ENCODE data around the gene MAP1LC3B2.

MAP1LC3B2 gene

GRCh38 chr12:116598311-116599284, 39.4 kb downstream of the MAP1LC3B2 start:
- DNase-seq (ENCODE audit: low read depth, low spot score) = no peak
- Histone ChIP-seq H3K36me3 (ENCODE audit: insufficient read depth, low read length) (no peaks in the 10 kb centered on the region), H3K4me3 (no peak overlapping the region), H3K27ac (no peak overlapping the region), H3K9ac (ENCODE audit: insufficient read length) (no peak overlapping the region), H3K9me3 (ENCODE audit: low read depth, low read length) (no peaks in the 10 kb centered on the region)
- TF ChIP-seq EZH2 (IDR thresholded peaks at IDR 0.05) = no peak
- no peak for TF ChIP-seq POLR2AphosphoS5 (IDR thresholded peaks at IDR 0.05; ENCODE audit: borderline replicate concordance, low read depth, low read length)
- TF ChIP-seq FOXP2 (optimal IDR thresholded peaks at IDR 0.05; ENCODE audit: control extremely low read depth, extremely low read length, insufficient read depth) = no peak

GRCh38 chr12:116599285-116600136, 40.3 kb downstream of the MAP1LC3B2 start:
- TF ChIP-seq FOXP2 (optimal IDR thresholded peaks at IDR 0.05; ENCODE audit: control extremely low read depth, extremely low read length, insufficient read depth) (no peak), EZH2 (IDR thresholded peaks at IDR 0.05) (no peak), POLR2AphosphoS5 (IDR thresholded peaks at IDR 0.05; ENCODE audit: borderline replicate concordance, low read depth, low read length) (no peak)
- Histone ChIP-seq H3K36me3 (ENCODE audit: insufficient read depth, low read length) (no peaks in the 10 kb centered on the region), H3K9ac (ENCODE audit: insufficient read length) (no peak overlapping the region), H3K4me3 (no peak overlapping the region), H3K9me3 (ENCODE audit: low read depth, low read length) (no peaks in the 10 kb centered on the region), H3K27ac (no peak overlapping the region)
- DNase-seq (ENCODE audit: low read depth, low spot score) = no peak

- Histone ChIP-seq H3K27ac (no peak overlapping the region), H3K9ac (ENCODE audit: insufficient read length) (no peak overlapping the region), H3K4me3 (no peak overlapping the region), H3K36me3 (ENCODE audit: insufficient read depth, low read length) (no peaks in the 10 kb centered on the region), H3K9me3 (ENCODE audit: low read depth, low read length) (no peaks in the 10 kb centered on the region)
- DNase-seq (ENCODE audit: low read depth, low spot score) = no peak
- TF ChIP-seq FOXP2 (optimal IDR thresholded peaks at IDR 0.05; ENCODE audit: control extremely low read depth, extremely low read length, insufficient read depth) (no peak), EZH2 (IDR thresholded peaks at IDR 0.05) (no peak), POLR2AphosphoS5 (IDR thresholded peaks at IDR 0.05; ENCODE audit: borderline replicate concordance, low read depth, low read length) (no peak)
Measured at GRCh38 chr12:116600959-116601918, 42.1 kb downstream of the MAP1LC3B2 start.

GRCh38 chr12:116601933-116602810, 43.0 kb downstream of the MAP1LC3B2 start:
- H3K27ac ChIP-seq = no peak overlapping the region
- no peak for DNase-seq (ENCODE audit: low read depth, low spot score)
- TF ChIP-seq FOXP2 (optimal IDR thresholded peaks at IDR 0.05; ENCODE audit: control extremely low read depth, extremely low read length, insufficient read depth) (no peak), EZH2 (IDR thresholded peaks at IDR 0.05) (no peak), POLR2AphosphoS5 (IDR thresholded peaks at IDR 0.05; ENCODE audit: borderline replicate concordance, low read depth, low read length) (no peak)
- H3K4me3 ChIP-seq = no peak overlapping the region
- no peaks in the 10 kb centered on the region for H3K9me3 ChIP-seq (ENCODE audit: low read depth, low read length)
- H3K36me3 ChIP-seq (ENCODE audit: insufficient read depth, low read length) = no peaks in the 10 kb centered on the region
- no peak overlapping the region for H3K9ac ChIP-seq (ENCODE audit: insufficient read length)

- peak overlapping the region; percentile 54 for H3K4me3 ChIP-seq
- TF ChIP-seq POLR2AphosphoS5 (IDR thresholded peaks at IDR 0.05; ENCODE audit: borderline replicate concordance, low read depth, low read length) = no peak
- TF ChIP-seq FOXP2 (optimal IDR thresholded peaks at IDR 0.05; ENCODE audit: control extremely low read depth, extremely low read length, insufficient read depth) = no peak
- TF ChIP-seq EZH2 (IDR thresholded peaks at IDR 0.05) = no peak
- no peak for DNase-seq (ENCODE audit: low read depth, low spot score)
- H3K36me3 ChIP-seq (ENCODE audit: insufficient read depth, low read length) = no peaks in the 10 kb centered on the region
- H3K27ac ChIP-seq = peak overlapping the region; percentile 12; the same call in 1 of the 2 replicates
- H3K9me3 ChIP-seq (ENCODE audit: low read depth, low read length) = no peaks in the 10 kb centered on the region
- H3K9ac ChIP-seq (ENCODE audit: insufficient read length) = no peak overlapping the region
Measured at GRCh38 chr12:116603546-116604177, 44.5 kb downstream of the MAP1LC3B2 start.

- H3K9ac ChIP-seq (ENCODE audit: insufficient read length) = no peak overlapping the region
- H3K36me3 ChIP-seq (ENCODE audit: insufficient read depth, low read length) = no peaks in the 10 kb centered on the region
- peak overlapping the region; percentile 12; the same call in 1 of the 2 replicates for H3K27ac ChIP-seq
- H3K4me3 ChIP-seq = peak overlapping the region; percentile 54
- TF ChIP-seq EZH2 (IDR thresholded peaks at IDR 0.05) (no peak), FOXP2 (optimal IDR thresholded peaks at IDR 0.05; ENCODE audit: control extremely low read depth, extremely low read length, insufficient read depth) (no peak), POLR2AphosphoS5 (IDR thresholded peaks at IDR 0.05; ENCODE audit: borderline replicate concordance, low read depth, low read length) (no peak)
- peak; percentile 79 for DNase-seq (ENCODE audit: low read depth, low spot score)
- H3K9me3 ChIP-seq (ENCODE audit: low read depth, low read length) = no peaks in the 10 kb centered on the region
Measured at GRCh38 chr12:116604178-116604895, 45.2 kb downstream of the MAP1LC3B2 start.
